H1 (cell line): ENCODE measurements around the gene SPAG5. TPM values are rescaled to one million over a fixed set of nuclear protein-coding genes. Genes with fewer than 3 reads are reported as not detected.

Experiments used
- CTCF ChIA-PET: fragments of 300-600 bp; sonication (Branson Sonifier 250); formaldehyde crosslinking; loops from one replicate; lab custom pipeline; 2021; ENCODE audit not compliant: partially characterized antibody; lab: Charles Lee
- POLR2A ChIA-PET: fragments of 300-600 bp; sonication (Branson Sonifier 250); formaldehyde crosslinking; loops from one replicate; lab custom pipeline; 2021; ENCODE audit warnings: inconsistent platforms; ENCODE audit not compliant: partially characterized antibody; lab: Charles Lee
- DNase-seq, 2 experiments: peaks; one replicate each; pipeline versions ENCODE4 v3.0.0 to v3.0.0-alpha.2; 2010 to 2022; ENCODE audit warnings: low spot score in 2 of 2, low read depth in 1 of 2, mixed read lengths in 1 of 2
- FAIRE-seq: peaks from 2 replicates; lab custom pipeline; 2011; peaks lifted over from hg19 to GRCh38; lab: Jason Lieb, UNC
- H2AFZ ChIP-seq: 2 replicates; pipeline ENCODE4 v1.8.1; 2012; ENCODE audit warnings: low read length, inconsistent platforms
- H2AK5ac ChIP-seq: 2 replicates; pipeline ENCODE4 v1.6.1; 2013; ENCODE audit warnings: low read depth, low read length
- H2BK120ac ChIP-seq: replicated peaks from 2 replicates; pipeline ENCODE3; 2013; ENCODE audit warnings: low read depth, low read length, inconsistent platforms
- H2BK12ac ChIP-seq: 2 replicates; pipeline ENCODE4 v1.6.1; 2013; ENCODE audit warnings: low read depth, low read length
- H2BK15ac ChIP-seq: 2 replicates; pipeline ENCODE4 v1.6.1; 2013; ENCODE audit warnings: low read length
- H2BK20ac ChIP-seq: 2 replicates; pipeline ENCODE4 v1.6.1; 2013; ENCODE audit warnings: low read length
- H2BK5ac ChIP-seq: 2 replicates; pipeline ENCODE4 v1.6.1; 2013; ENCODE audit warnings: low read depth, low read length
- H3K14ac ChIP-seq: 2 replicates; pipeline ENCODE4 v1.6.1; 2013; ENCODE audit warnings: inconsistent platforms; ENCODE audit not compliant: insufficient read length
- H3K18ac ChIP-seq: 2 replicates; pipeline ENCODE4 v1.6.1; 2013; ENCODE audit warnings: low read length; ENCODE audit errors: extremely low read depth
- H3K23ac ChIP-seq: 2 replicates; pipeline ENCODE4 v1.6.1; 2013; ENCODE audit warnings: inconsistent platforms; ENCODE audit not compliant: insufficient read length
- H3K23me2 ChIP-seq: 2 replicates; pipeline ENCODE4 v1.6.1; 2013; ENCODE audit warnings: low read depth, low read length
- H3K27ac ChIP-seq: 2 replicates; pipeline ENCODE4 v1.6.1; 2011; ENCODE audit warnings: low read depth, low read length, inconsistent platforms
- H3K27me3 ChIP-seq, 4 experiments: replicated peaks in 1 of 4; 1 replicate in 1 of 4; 2 replicates in 3 of 4; pipeline versions ENCODE4 v1.6.1 to v1.8.1; 2011 to 2013; ENCODE audit warnings: low read length in 3 of 4, mild to moderate bottlenecking in 3 of 4, inconsistent platforms in 2 of 4, mixed read lengths in 2 of 4, moderate library complexity in 1 of 4; ENCODE audit not compliant: control insufficient read depth in 3 of 4, insufficient read depth in 3 of 4; ENCODE audit errors: extremely low read depth in 1 of 4
- H3K36me3 ChIP-seq, 4 experiments: 2 replicates each; pipeline versions ENCODE4 v1.6.1 to v1.8.1; 2011 to 2013; ENCODE audit warnings: mild to moderate bottlenecking in 4 of 4, low read length in 3 of 4, moderate library complexity in 2 of 4, control low read depth in 1 of 4, inconsistent platforms in 1 of 4; ENCODE audit not compliant: insufficient read depth in 4 of 4, control insufficient read depth in 2 of 4
- H3K4ac ChIP-seq: replicated peaks from 2 replicates; pipeline ENCODE3; 2013; ENCODE audit warnings: low read length, low read depth, mixed read lengths, inconsistent platforms; ENCODE audit not compliant: insufficient read length
- H3K4me1 ChIP-seq, 4 experiments: replicated peaks in 1 of 4; 1 replicate in 1 of 4; 2 replicates in 3 of 4; pipeline versions ENCODE4 v1.6.1 to v1.8.1; 2011 to 2013; ENCODE audit warnings: low read length in 3 of 4, inconsistent platforms in 2 of 4, mixed read lengths in 1 of 4; ENCODE audit not compliant: insufficient read depth in 4 of 4, control insufficient read depth in 3 of 4
- H3K4me2 ChIP-seq, 2 experiments: 2 replicates each; pipeline versions ENCODE4 v1.6.1 to v1.8.1; 2011 to 2013; ENCODE audit warnings: low read depth in 2 of 2, low read length in 2 of 2, control low read depth in 1 of 2, inconsistent platforms in 1 of 2, mild to moderate bottlenecking in 1 of 2; ENCODE audit not compliant: insufficient read depth in 1 of 2
- H3K4me3 ChIP-seq, 4 experiments: fragments of 200-600, 300-600 bp in 1 of 4; sonication (generic), shearing (Covaris generic), sonication (Bioruptor Twin) in 1 of 4; 2 replicates each; pipeline versions ENCODE4 v1.5.1 to v1.8.1; 2011 to 2016; ENCODE audit warnings: low read length in 4 of 4, low read depth in 3 of 4, control low read depth in 2 of 4, inconsistent platforms in 2 of 4, mild to moderate bottlenecking in 2 of 4, mixed read lengths in 1 of 4, moderate library complexity in 1 of 4; ENCODE audit not compliant: insufficient read depth in 2 of 4; ENCODE audit errors: extremely low read depth in 1 of 4
- H3K56ac ChIP-seq: replicated peaks from 2 replicates; pipeline ENCODE3; 2013; ENCODE audit warnings: low read depth, mild to moderate bottlenecking, mixed read lengths, low read length, inconsistent platforms; ENCODE audit not compliant: insufficient read length
- H3K79me1 ChIP-seq: 2 replicates; pipeline ENCODE4 v1.6.1; 2013; ENCODE audit warnings: low read depth, low read length, control low read depth
- H3K79me2 ChIP-seq, 2 experiments: 2 replicates each; pipeline versions ENCODE4 v1.6.1 to v1.8.1; 2012 to 2013; ENCODE audit warnings: low read length in 2 of 2, mild to moderate bottlenecking in 2 of 2, inconsistent platforms in 1 of 2; ENCODE audit not compliant: insufficient read depth in 2 of 2, control insufficient read depth in 1 of 2
- H3K9ac ChIP-seq, 4 experiments: replicated peaks in 1 of 4; 1 replicate in 1 of 4; 2 replicates in 3 of 4; pipeline versions ENCODE4 v1.6.1 to v1.8.1; 2011 to 2013; ENCODE audit warnings: low read depth in 3 of 4, low read length in 3 of 4, control low read depth in 2 of 4, mild to moderate bottlenecking in 2 of 4, moderate library complexity in 2 of 4, inconsistent platforms in 1 of 4; ENCODE audit errors: extremely low read depth in 1 of 4
- H3K9me3 ChIP-seq, 2 experiments: 2 replicates each; pipeline versions ENCODE4 v1.6.1 to v1.8.1; 2012 to 2013; ENCODE audit warnings: mild to moderate bottlenecking in 2 of 2, moderate library complexity in 2 of 2, control low read depth in 1 of 2, inconsistent platforms in 1 of 2, low read depth in 1 of 2, low read length in 1 of 2, mixed read lengths in 1 of 2; ENCODE audit not compliant: insufficient read depth in 2 of 2
- H4K20me1 ChIP-seq, 2 experiments: replicated peaks in 1 of 2; 2 replicates each; pipeline versions ENCODE3 to v1.8.1; 2011 to 2013; ENCODE audit warnings: inconsistent platforms in 2 of 2, low read length in 2 of 2, mild to moderate bottlenecking in 1 of 2; ENCODE audit not compliant: insufficient read depth in 2 of 2, control insufficient read depth in 1 of 2
- H4K5ac ChIP-seq: 2 replicates; pipeline ENCODE4 v1.6.1; 2013; ENCODE audit warnings: low read length, low read depth, mixed read lengths, inconsistent platforms; ENCODE audit not compliant: insufficient read length
- H4K8ac ChIP-seq: 2 replicates; pipeline ENCODE4 v1.8.0; 2013; ENCODE audit warnings: mild to moderate bottlenecking, moderate library complexity, low read length, inconsistent platforms; ENCODE audit not compliant: insufficient read depth; ENCODE audit errors: extremely low read depth
- H4K91ac ChIP-seq: replicated peaks from 2 replicates; pipeline ENCODE3; 2013; ENCODE audit warnings: low read length, mixed read lengths, inconsistent platforms; ENCODE audit not compliant: insufficient read length
- EGR1 ChIP-seq: IDR thresholded peaks from 2 replicates; pipeline ENCODE4 v1.6.1; 2011; ENCODE audit warnings: low read depth, low read length, borderline replicate concordance
- FOSL1 ChIP-seq: IDR thresholded peaks from 2 replicates; pipeline ENCODE4 v1.6.1; 2011; ENCODE audit warnings: mild to moderate bottlenecking, low read depth, low read length, moderate library complexity; ENCODE audit not compliant: insufficient read depth
- RFX5 ChIP-seq: IDR thresholded peaks from 2 replicates; pipeline ENCODE4 v1.6.1; 2011; ENCODE audit warnings: low read depth, low read length, improper control_type of control experiment, borderline replicate concordance
- SRF ChIP-seq: IDR thresholded peaks from 2 replicates; pipeline ENCODE4 v1.6.1; 2011; ENCODE audit warnings: mild to moderate bottlenecking, low read depth, low read length, moderate library complexity
- TEAD4 ChIP-seq: IDR thresholded peaks from 2 replicates; pipeline ENCODE4 v1.6.1; 2012; ENCODE audit warnings: low read depth, low read length, inconsistent platforms, mixed read lengths
- WGBS, 2 experiments: shearing (Covaris generic) in 1 of 2; methylation state at CpG; one replicate each; pipeline versions ENCODE4 v1.1.6 to v1.1.7; 2013 to 2015; ENCODE audit warnings: low lambda C conversion rate in 2 of 2, mixed read lengths in 2 of 2, inconsistent platforms in 1 of 2, low coverage in 1 of 2, missing lambda C conversion rate in 1 of 2; ENCODE audit not compliant: insufficient replicate concordance in 2 of 2, insufficient coverage in 1 of 2, insufficient read length in 1 of 2; ENCODE audit errors: extremely low coverage in 1 of 2, missing lambda C conversion rate in 1 of 2; 5-methylcytosine and 5-hydroxymethylcytosine counted together
- polyA plus RNA-seq, 7 experiments: library from polyadenylated mRNA; depleted of rRNA in 3 of 7; stranded (reverse) in 5 of 7; unstranded in 2 of 7; fragments of >200 nt in 5 of 7; fragments of 200-250 nt in 2 of 7; gene quantifications; 1 replicate in 5 of 7; 2 replicates in 1 of 7; 4 replicates in 1 of 7; pipeline versions ENCODE4 v1.2.1 to v1.2.3, GENCODE V29; 2011 to 2013; ENCODE audit warnings: missing spikeins in 2 of 7, mixed read lengths in 2 of 7
- total RNA-seq: library from RNA; stranded (reverse); fragmentation: NEBNext Ultra II Directional; extraction: Animal tissue kit (Norgen Biotek cat#: 25700); gene quantifications from 2 replicates; pipeline ENCODE4 v1.2.1, GENCODE V29; 2021

SPAG5 gene
- total and polyA plus RNA-seq, 2 of the 8 experiments (the other 6 are each of a cell fraction or from before 2014, with no cell fraction given), result 57.1 to 129 TPM

DNA sequence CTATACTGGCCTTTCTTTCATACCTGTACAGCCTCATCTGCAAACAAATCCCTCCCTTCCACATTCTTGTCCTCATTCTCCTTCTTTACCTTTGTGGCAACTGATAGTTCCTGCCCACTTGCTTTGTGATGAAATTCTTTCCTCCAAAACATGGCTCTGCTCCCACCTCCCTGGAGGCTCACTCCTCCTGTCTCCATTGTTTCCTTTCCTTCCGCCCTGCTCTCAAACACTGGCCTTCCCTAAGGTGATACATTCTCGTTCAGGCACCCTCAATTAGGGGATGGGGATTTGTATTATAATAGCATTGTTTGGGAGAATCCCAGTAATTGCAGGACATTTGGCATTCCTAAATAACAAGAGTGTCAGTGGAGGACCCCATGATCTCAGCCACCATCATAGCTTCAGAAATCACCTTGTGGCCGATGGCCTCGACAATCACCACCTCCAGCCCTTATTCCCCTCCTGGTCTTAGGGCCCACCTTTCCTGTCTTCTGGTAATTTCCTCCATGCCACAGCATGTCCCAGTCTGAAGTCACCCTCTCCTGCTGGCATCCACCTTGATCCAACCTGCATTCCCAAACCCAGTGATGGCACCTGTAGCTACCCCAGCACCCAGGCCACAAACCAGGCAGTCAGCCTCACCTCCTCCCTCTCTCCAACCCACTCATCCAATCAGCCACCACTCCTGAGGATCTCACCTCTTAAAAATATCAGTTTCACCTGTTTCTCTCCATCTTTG is 54.3 kb downstream of the SPAG5 start:
- Histone ChIP-seq H3K79me2 (no peaks in the 10 kb centered on the region), H4K8ac (0 out of 2 replicates have a peak overlapping the region, but pooled peaks have one; percentile 18), H3K18ac (no peak overlapping the region; the same call in 1 of the 2 replicates), H3K56ac (no peak overlapping the region), H3K23ac (no peak overlapping the region), H3K4me2 (peak overlapping the region in 1 of 2 experiments; percentile 21; a peak in 1 of 4 replicates), H2BK20ac (0 out of 2 replicates have a peak overlapping the region, but pooled peaks have one; percentile 11), H3K4ac (no peak overlapping the region), H2BK5ac (peak overlapping the region; percentile 36; the same call in 1 of the 2 replicates), H4K5ac (peak overlapping the region; percentile 10), H3K9ac (no peak overlapping the region), H3K36me3 (peaks cover 0 to 7% (median 2%) of the 10 kb centered on the region in 4 experiments; a peak in 3 of 8 replicates), H3K4me1 (peaks cover 0 to 9% (median 3%) of the 10 kb centered on the region in 4 experiments; a peak in 4 of 7 replicates), H4K20me1 (peaks cover under 1 to 7% of the 10 kb centered on the region in 2 experiments), H4K91ac (peak overlapping the region; percentile 29), H3K79me1 (no peaks in the 10 kb centered on the region; the same call in 1 of the 2 replicates), H2AFZ (no peak overlapping the region), H3K23me2 (no peaks in the 10 kb centered on the region), H3K9me3 (no peaks in the 10 kb centered on the region), H2BK15ac (0 out of 2 replicates have a peak overlapping the region, but pooled peaks have one; percentile 4), H2BK120ac (no peak overlapping the region), H3K14ac (no peak overlapping the region), H3K4me3 (no peak overlapping the region), H3K27ac (no peak overlapping the region), H2BK12ac (peak overlapping the region; percentile 45; the same call in 1 of the 2 replicates), H2AK5ac (no peak overlapping the region), H3K27me3 (no peaks in the 10 kb centered on the region)
- FAIRE-seq, result no peak
- 78% methylated on average over 4 of the region's 4 CpGs; no CpG with 5 or more reads in 1 of the 2 experiments for WGBS, 2 experiments
- no peak for DNase-seq
- POLR2A ChIA-PET, result interaction anchor here (1.2 to 1.5 kb wide), 3 partner anchors 10 to 99 kb away, joined by 3 to 4 read pairs (median 3); no protein-coding TSS in a partner anchor
- TF ChIP-seq EGR1, result no peak
- no peak for TF ChIP-seq TEAD4
- TF ChIP-seq FOSL1, result no peak
- no peak for TF ChIP-seq SRF
- no peak for TF ChIP-seq RFX5
- CTCF ChIA-PET, result interaction anchor here (0.6 to 18.4 kb wide), 3 partner anchors 9 to 280 kb away, joined by 3 to 547 read pairs (median 80); partner anchors contain the start of gene FOXN1
